AG08395 (cell line): ENCODE measurements around the gene ZNF521.
"Not testable (repeated sequence)": the region's sequence is repeated elsewhere in the genome, so short reads cannot be mapped to it uniquely, and the experiment has no call there.

ENCODE experiments used
- DNase-seq: peaks from one replicate; pipeline ENCODE4 v3.0.0; 2012; ENCODE audit warnings: mixed read lengths, low spot score

The ZNF521 gene

DNA sequence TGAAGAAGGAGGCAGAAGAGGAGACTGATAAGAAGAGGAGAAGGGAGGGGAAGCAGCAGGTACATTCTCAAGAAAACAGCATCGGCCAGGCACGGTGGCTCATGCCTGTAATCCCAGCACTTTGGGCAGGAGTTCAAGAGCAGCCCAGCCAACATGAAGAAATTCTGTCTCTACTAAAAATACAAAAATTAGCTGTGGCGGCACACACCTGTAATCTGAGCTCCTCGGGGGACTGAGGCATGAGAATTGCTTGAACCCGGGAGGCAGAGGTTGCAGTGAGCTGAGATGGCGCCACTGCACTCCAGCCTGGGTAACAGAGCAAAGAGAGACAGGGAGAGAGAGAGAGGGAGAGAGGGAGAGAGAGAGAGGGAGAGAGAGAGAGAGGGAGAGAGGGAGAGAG is 318.8 kb downstream of the ZNF521 start:
- DNase-seq = not testable (repeated sequence)

DNA sequence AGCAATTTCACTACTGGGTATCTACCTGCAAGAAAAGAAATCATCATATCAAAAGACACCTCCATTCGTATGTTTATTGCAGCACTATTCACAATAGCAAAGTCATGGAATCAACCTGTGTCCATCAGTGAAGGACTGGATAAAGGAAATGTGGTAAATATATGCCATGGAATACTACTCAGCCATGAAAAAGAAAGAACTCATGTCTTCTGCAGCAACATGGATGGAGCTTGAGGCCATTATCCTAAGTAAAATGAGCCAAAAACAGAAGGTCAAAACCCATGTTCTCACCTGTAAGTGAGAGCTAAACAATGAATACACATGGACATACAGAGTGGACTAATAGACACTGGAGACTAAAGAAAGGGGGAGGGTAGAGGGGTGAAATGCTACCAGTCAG is 322.2 kb downstream of the ZNF521 start:
- no peak for DNase-seq

DNA sequence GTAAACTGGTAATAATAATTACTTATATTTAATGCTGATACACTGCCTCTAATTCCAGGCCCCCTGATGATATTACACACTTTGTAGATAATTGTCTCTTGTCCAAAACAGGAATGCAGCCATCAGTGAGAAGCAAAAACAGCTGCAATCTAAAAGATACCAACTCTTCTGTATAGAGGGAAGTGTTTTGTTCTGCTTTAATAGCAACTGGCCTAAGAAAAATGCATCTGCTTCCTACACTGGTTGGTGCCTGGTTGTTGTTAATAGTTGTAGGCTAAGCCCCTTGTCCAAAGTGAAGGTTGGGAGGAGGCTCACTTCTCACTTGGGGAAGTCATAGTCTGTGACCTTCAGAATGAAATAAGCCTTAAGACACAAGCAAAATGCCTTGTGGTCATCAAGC is 332.0 kb downstream of the ZNF521 start:
- DNase-seq = no peak

DNA sequence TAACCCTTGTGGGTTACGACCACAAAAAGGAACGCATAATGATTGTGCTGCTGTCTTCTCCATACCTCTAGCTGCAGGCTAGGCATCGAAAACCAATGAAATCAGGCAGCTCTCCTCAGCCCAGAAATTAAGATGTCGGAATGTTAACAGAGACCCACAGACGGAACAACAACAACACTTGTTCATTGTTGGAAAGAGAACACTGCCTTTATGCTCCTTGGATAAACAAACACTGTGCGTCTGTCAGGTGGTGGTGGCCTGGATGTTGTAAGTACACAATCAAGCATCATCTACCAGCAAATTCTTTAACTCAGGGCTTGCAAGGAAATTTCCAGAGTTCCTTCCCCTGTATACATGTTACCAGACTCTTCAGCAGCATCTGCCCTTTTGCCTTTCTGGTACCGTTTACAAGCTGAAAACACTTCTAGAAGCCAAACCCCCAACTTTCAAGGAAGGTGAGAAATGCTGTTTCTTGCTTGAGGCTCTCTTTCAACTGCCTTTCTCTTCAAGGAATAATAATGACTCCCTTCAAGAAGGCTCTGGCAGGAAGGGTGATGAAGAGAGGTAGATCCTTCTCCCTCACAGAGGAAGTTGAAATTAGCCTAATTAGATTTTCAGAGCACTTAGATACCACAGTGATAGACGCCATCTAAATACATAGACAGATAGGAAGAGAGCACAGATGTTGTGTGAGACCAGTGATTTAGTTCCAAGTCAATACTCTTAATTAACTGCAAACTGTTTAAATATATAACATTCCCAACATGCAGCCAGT is 332.7 kb downstream of the ZNF521 start:
- DNase-seq = no peak

GRCh38 chr18:25016666-25017065 is 335.3 kb downstream of the ZNF521 start:
- no peak for DNase-seq

GRCh38 chr18:25016181-25016580 is 335.8 kb downstream of the ZNF521 start:
- no peak for DNase-seq
